Mucosa of stomach (tissue), 1 donor: Measurements from ENCODE around the gene CPNE9.
A peak's percentile ranks its signal among the peaks of the same experiment; 100 is the strongest.

Experiments used
- H3K27me3 ChIP-seq: one replicate; pipeline ENCODE4 v1.7.0; 2013; ENCODE audit warnings: mild to moderate bottlenecking, low read length; ENCODE audit not compliant: control insufficient read depth, insufficient read depth
- H3K36me3 ChIP-seq: one replicate; pipeline ENCODE4 v1.7.0; 2013; ENCODE audit warnings: low read length; ENCODE audit not compliant: control insufficient read depth, insufficient read depth
- H3K4me1 ChIP-seq: one replicate; pipeline ENCODE4 v1.7.0; 2013; ENCODE audit warnings: mild to moderate bottlenecking, low read length; ENCODE audit not compliant: control insufficient read depth, insufficient read depth
- H3K4me3 ChIP-seq: one replicate; pipeline ENCODE4 v1.7.0; 2013; ENCODE audit warnings: low read length
- H3K9ac ChIP-seq: one replicate; pipeline ENCODE4 v1.7.0; 2013; ENCODE audit warnings: mild to moderate bottlenecking, low read length, moderate library complexity
- H3K9me3 ChIP-seq: one replicate; pipeline ENCODE4 v1.7.0; 2013; ENCODE audit warnings: mild to moderate bottlenecking, low read length, moderate library complexity; ENCODE audit not compliant: control insufficient read depth
- donor health status: Pancreatic carcinoma.

The CPNE9 gene

GRCh38 chr3:9704347-9705322, 1.0 kb downstream of the CPNE9 start:
- no peaks in the 10 kb centered on the region for H3K36me3 ChIP-seq
- no peak overlapping the region for H3K4me3 ChIP-seq
- peaks cover 16% of the 10 kb centered on the region for H3K27me3 ChIP-seq
- no peaks in the 10 kb centered on the region for H3K9me3 ChIP-seq
- H3K4me1 ChIP-seq, result peaks cover 14% of the 10 kb centered on the region
- H3K9ac ChIP-seq, result peak overlapping the region; percentile 22

DNA sequence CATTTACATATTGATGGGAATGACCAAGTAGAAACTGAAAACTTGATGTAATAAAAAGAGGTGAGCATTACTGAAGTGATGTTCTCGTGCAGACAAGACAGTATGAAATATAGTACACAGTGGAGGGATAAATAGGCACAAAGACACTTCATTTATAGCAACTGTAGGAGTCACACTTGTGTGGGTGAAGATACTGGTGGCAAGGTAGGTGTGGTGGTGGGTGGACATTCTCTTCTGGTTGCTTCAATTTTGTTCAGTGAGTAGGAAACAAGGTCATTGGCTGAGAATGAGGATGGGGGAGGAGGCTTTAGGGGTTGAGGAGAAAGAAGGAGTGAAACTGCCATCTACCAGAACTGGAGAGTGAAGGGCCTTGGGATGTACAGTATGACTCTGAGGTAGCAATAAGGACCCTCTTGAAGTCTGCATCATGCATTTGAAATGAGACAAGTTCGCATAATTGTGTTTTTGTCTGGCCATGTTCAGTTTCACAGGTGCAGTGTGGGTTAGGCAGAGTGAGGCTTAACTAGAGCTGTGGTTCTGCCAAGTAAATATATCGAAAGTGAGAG, 6.6 kb downstream of the CPNE9 start:
- Histone ChIP-seq H3K4me1 (no peaks in the 10 kb centered on the region), H3K27me3 (no peaks in the 10 kb centered on the region), H3K9ac (no peak overlapping the region), H3K36me3 (no peaks in the 10 kb centered on the region), H3K9me3 (no peaks in the 10 kb centered on the region), H3K4me3 (no peak overlapping the region)

GRCh38 chr3:9712415-9712814, 8.8 kb downstream of the CPNE9 start:
- no peak overlapping the region for H3K4me3 ChIP-seq
- H3K27me3 ChIP-seq, result no peaks in the 10 kb centered on the region
- no peak overlapping the region for H3K9ac ChIP-seq
- H3K36me3 ChIP-seq, result no peaks in the 10 kb centered on the region
- no peaks in the 10 kb centered on the region for H3K9me3 ChIP-seq
- H3K4me1 ChIP-seq, result peaks cover 5% of the 10 kb centered on the region

- Histone ChIP-seq H3K9me3 (no peaks in the 10 kb centered on the region), H3K36me3 (no peaks in the 10 kb centered on the region), H3K4me1 (peaks cover 5% of the 10 kb centered on the region), H3K27me3 (no peaks in the 10 kb centered on the region), H3K4me3 (no peak overlapping the region), H3K9ac (no peak overlapping the region)
Observed at GRCh38 chr3:9713142-9713541, 9.5 kb downstream of the CPNE9 start.

DNA sequence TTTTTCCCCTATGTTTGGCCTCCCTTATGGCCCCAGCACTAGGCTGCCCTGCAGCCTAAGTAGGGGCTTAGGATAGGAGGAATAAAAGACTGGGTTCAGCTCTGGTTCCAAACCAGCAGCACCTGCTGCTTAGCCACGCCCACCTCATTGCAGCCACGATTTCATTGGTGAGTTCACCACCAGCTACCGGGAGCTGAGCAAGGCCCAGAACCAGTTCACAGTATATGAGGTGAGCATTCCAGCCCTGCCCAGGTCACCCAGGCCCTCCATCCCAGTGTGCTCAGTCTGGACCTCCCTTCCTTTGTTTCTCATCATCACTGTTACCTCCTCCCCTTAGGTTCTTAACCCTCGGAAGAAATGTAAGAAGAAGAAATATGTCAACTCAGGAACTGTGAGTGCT, 11.5 kb downstream of the CPNE9 start:
- H3K9me3 ChIP-seq, result no peaks in the 10 kb centered on the region
- H3K27me3 ChIP-seq, result no peaks in the 10 kb centered on the region
- no peaks in the 10 kb centered on the region for H3K36me3 ChIP-seq
- peaks cover 5% of the 10 kb centered on the region for H3K4me1 ChIP-seq
- H3K4me3 ChIP-seq, result no peak overlapping the region
- H3K9ac ChIP-seq, result no peak overlapping the region

- no peaks in the 10 kb centered on the region for H3K36me3 ChIP-seq
- no peaks in the 10 kb centered on the region for H3K27me3 ChIP-seq
- H3K9me3 ChIP-seq, result no peaks in the 10 kb centered on the region
- peaks cover 5% of the 10 kb centered on the region for H3K4me1 ChIP-seq
- peak overlapping the region; percentile 22 for H3K9ac ChIP-seq
- no peak overlapping the region for H3K4me3 ChIP-seq
Observed at GRCh38 chr3:9715764-9716437, 12.3 kb downstream of the CPNE9 start.

DNA sequence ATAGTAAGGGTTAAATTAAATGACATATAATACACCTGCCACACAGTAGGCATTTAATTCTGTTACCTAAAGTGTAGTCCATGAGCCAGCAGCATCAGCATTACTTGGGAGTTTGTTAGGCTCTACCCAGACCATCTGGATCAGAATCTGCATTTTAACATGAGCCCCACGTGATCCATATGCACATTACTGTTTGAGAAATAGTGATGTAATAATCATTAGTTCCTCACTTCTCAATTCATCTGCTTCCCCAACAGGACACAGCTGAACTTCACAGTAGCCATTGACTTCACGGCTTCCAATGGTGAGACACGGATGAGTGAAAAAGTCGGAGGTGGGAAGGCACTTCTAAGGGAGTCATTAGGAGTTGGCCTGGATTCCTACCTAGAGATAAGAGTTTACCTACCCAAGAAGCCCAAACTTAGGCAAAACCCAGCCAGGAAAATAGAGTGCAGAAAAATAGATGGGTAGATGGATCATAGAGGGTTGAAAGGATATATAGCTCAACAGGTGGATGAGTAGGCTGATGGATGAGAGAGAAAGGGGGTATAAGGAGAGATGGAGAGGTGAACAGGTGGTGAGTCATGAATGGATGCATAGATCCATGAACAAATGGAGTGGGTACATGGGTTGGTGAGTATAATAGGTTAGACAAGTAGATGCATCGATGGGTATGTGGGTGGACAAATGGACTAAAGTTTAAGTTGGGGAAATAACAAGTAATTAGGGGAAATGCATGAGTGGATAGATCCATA, 13.3 kb downstream of the CPNE9 start:
- Histone ChIP-seq H3K4me3 (no peak overlapping the region), H3K9ac (no peak overlapping the region), H3K9me3 (no peaks in the 10 kb centered on the region), H3K4me1 (peaks cover 5% of the 10 kb centered on the region), H3K36me3 (no peaks in the 10 kb centered on the region), H3K27me3 (no peaks in the 10 kb centered on the region)

DNA sequence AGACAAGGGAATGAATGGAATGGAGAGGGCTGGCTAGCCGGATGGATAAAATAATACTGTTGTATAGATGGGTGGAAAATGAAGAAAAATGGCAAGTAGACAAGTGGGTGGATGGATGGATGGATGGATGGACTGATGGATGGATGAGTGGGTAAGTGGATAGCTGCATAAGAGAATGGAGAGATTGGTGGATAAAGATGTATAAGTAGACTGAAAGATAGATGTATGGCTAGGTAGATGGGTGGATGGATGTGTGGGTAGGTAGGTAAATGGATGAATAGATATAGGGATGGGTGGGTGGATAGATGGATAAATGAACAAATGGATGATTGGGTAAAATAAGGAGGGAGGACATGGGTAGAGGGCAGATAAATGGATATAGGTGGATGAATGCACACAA, 13.9 kb downstream of the CPNE9 start:
- Histone ChIP-seq H3K9ac (no peak overlapping the region), H3K4me3 (no peak overlapping the region), H3K36me3 (no peaks in the 10 kb centered on the region)

DNA sequence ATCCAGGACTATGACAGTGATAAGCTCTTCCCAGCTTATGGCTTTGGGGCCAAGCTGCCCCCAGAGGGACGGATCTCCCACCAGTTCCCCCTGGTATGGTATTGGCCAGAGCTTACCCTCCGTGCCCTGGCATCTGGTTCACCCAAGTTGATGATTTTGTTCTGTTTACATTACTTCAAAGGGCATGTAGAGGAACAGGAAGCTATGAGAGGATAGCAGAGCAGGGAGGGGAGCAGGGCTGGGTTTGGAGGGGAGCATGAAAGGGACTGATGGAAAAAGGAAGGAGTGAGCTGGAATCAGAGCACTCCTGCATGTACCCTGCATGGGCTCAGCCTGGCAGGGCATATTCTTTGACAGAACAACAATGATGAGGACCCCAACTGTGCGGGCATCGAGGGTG, 14.5 kb downstream of the CPNE9 start:
- Histone ChIP-seq H3K36me3 (no peaks in the 10 kb centered on the region), H3K4me3 (no peak overlapping the region), H3K27me3 (no peaks in the 10 kb centered on the region), H3K4me1 (peaks cover 5% of the 10 kb centered on the region), H3K9me3 (no peaks in the 10 kb centered on the region), H3K9ac (no peak overlapping the region)

More for the DNA sequence above, 13.9 kb downstream of the CPNE9 start:
- Histone ChIP-seq H3K4me1 (peaks cover 5% of the 10 kb centered on the region), H3K27me3 (no peaks in the 10 kb centered on the region), H3K9me3 (no peaks in the 10 kb centered on the region)

GRCh38 chr3:9721015-9721699, 17.5 kb downstream of the CPNE9 start:
- Histone ChIP-seq H3K27me3 (no peaks in the 10 kb centered on the region), H3K4me3 (no peak overlapping the region), H3K9me3 (no peaks in the 10 kb centered on the region), H3K36me3 (no peaks in the 10 kb centered on the region), H3K4me1 (peaks cover 1% of the 10 kb centered on the region), H3K9ac (no peak overlapping the region)

DNA sequence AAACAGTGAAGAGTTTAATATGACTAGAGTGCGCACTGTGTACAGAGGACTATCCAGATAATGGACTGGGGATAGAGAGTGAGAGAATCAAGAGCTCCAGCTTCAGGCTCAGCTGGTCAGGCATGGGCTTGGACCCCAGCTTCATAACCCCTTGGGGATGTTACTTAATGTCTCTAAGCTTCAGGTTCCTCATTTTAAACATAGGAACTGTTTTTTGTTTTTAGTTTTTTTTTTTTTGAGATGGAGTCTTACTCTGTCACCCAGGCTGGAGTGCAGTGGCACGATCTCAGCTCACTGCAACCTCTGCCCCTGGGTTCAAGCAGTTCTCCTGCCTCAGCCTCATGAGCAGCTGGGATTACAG, 18.0 kb downstream of the CPNE9 start:
- H3K9ac ChIP-seq, result no peak overlapping the region
- H3K36me3 ChIP-seq, result no peaks in the 10 kb centered on the region
- no peaks in the 10 kb centered on the region for H3K4me1 ChIP-seq
- no peak overlapping the region for H3K4me3 ChIP-seq
- no peaks in the 10 kb centered on the region for H3K27me3 ChIP-seq
- H3K9me3 ChIP-seq, result no peaks in the 10 kb centered on the region
